H54 (cell line): ENCODE measurements around the gene DIS3L2.

Source experiments
- DNase-seq: peaks from one replicate; pipeline ENCODE4 v3.0.0; 2011; ENCODE audit warnings: low spot score, mixed read lengths; ENCODE audit not compliant: insufficient read length
- FAIRE-seq: peaks from 3 replicates; lab custom pipeline; 2011; peaks lifted over from hg19 to GRCh38; lab: Jason Lieb, UNC
- POLR2A ChIP-seq: IDR thresholded peaks from 2 replicates; pipeline ENCODE4 v1.6.1; 2011; ENCODE audit warnings: low read depth, mild to moderate bottlenecking, low read length

The DIS3L2 gene

GRCh38 chr2:232338759-232339106, 377.2 kb downstream of the DIS3L2 start:
- FAIRE-seq (no peak), DNase-seq (no peak)
- TF ChIP-seq POLR2A = no peak

- TF ChIP-seq POLR2A = no peak
- FAIRE-seq (no peak), DNase-seq (no peak)
These were observed 377.9 kb downstream of the DIS3L2 start for GRCh38 chr2:232339121-232340081.

- no peak for TF ChIP-seq POLR2A
- DNase-seq (no peak), FAIRE-seq (no peak)
These were observed 378.8 kb downstream of the DIS3L2 start for GRCh38 chr2:232340171-232340935.

DNA sequence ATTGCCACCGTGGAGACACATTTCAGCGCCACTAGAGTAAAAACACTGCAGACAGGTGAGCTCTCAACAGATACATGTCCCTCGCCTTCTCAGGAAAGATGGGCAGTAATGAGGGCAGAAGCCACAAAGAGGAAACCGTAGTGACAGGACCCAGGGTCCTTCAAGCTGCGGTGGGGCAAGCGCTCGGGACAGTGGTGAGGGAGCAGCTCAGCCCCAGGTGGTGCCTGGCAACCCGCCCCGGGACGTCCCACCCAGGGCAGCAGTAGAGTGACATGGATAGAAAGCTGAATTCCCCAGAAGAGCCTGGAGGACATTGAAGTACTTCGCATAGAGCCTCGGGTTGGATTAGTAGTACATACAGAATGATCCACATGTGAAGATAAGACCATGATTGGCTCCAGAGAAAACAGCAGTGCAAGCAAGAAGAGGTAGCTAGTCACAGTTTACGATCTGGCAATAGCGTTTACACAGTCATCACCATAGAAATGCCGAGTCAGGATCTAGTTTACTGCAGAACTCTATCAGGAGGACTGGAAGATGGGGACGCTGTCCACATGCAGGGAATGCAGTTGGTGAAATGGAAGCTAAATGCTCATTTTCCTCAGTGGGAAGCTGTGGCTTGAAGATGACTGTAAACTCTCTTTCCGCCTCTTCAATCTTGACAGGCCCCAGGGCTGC, 379.7 kb downstream of the DIS3L2 start:
- FAIRE-seq (no peak), DNase-seq (no peak)
- TF ChIP-seq POLR2A = no peak

DNA sequence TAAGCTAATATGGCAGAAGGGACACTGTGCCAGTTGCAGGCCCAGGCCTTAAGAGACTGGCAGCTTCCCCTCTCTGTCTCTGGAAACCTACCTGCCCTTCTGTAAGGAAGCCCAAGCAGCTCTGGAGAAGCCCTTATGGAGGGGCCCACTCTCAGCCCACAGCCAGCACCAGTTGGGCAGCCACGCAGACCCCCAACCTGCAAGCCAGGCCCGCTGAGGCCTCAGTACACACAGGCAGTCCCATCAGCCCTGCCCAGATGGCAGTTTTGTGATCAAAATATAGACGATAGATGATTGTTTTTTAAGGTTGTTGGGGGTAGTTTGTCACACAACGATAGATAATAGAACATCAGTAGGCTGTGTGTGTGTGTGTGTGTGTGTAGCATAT, 380.2 kb downstream of the DIS3L2 start:
- no peak for FAIRE-seq

GRCh38 chr2:232342635-232343565, 381.4 kb downstream of the DIS3L2 start:
- TF ChIP-seq POLR2A = no peak
- FAIRE-seq = no peak

More for the DNA sequence above, 380.2 kb downstream of the DIS3L2 start:
- DNase-seq = no peak
- no peak for TF ChIP-seq POLR2A

DNA sequence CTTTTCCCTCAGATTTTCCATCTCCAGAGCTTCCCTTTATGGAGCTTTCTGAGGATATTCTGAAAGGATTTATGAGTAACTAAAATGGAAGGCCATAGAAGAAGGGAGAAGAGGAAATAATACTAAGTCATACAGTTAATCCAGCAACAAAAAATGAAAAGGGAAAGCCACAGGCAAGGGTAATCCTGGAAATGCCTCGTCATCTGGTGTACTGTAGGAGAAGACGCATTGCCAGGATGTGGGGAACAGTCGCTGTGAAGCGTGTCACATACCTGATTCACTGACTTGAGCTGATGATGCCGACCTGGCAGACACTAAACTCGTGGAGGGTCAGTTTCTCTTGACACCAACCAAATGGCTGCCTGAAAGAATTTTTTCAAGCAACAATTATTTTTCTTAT, 382.3 kb downstream of the DIS3L2 start:
- TF ChIP-seq POLR2A = no peak
- DNase-seq = no peak
- FAIRE-seq = no peak

More at GRCh38 chr2:232342635-232343565, 381.4 kb downstream of the DIS3L2 start:
- no peak for DNase-seq

- DNase-seq (no peak), FAIRE-seq (no peak)
- no peak for TF ChIP-seq POLR2A
These were observed 383.7 kb downstream of the DIS3L2 start for GRCh38 chr2:232345251-232345650.

DNA sequence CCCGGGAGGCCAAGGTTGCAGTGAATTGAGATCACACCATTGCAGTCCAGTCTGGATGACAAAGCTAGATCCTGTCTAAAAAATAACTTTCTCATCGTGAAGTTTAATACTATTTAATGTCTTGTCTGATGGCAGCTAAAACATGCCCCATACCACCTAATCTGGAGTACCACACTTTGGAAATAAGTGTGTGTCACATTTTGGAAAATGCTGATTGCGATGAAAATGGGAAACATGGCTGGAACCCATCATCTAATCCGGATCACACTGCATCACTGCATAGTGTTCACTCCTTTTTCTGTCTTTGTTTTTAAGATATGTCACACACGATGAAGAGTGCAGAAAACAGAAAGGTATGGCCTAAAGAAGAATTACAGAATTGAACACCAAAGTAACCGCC, 385.9 kb downstream of the DIS3L2 start:
- no peak for TF ChIP-seq POLR2A
- DNase-seq = no peak
- FAIRE-seq = no peak

DNA sequence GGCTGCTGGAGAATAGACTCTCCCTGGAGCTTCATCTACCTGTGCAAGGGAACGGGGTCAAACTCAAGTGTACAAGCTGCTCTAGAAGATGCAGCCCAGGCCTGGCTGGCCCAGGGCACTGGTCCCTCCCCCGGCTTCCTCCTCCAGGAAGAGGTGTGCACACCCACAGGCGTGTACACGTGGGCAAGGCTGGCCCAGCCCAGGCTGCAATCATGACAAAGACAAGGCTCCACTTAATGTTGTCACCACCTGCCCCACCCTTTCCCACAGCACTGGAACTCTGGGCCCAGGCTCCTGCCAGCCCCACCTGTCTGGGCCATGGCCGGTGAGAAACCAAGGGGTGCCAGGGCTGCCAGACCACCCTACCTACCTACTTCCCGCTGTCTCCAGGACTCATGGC, 387.4 kb downstream of the DIS3L2 start:
- TF ChIP-seq POLR2A = no peak
- FAIRE-seq (no peak), DNase-seq (peak; percentile 68)

GRCh38 chr2:232349546-232349945, 388.0 kb downstream of the DIS3L2 start:
- FAIRE-seq = no peak
- DNase-seq = no peak
- no peak for TF ChIP-seq POLR2A

- no peak for DNase-seq
- FAIRE-seq = no peak
- no peak for TF ChIP-seq POLR2A
These were observed 388.6 kb downstream of the DIS3L2 start for GRCh38 chr2:232349946-232350635.
